ENCODE results near the gene PNPO.

GRCh38 chr17:47966079-47966519, 24.7 kb downstream of the PNPO start:
- TF ChIP-seq CTCF (IDR thresholded peaks at IDR 0.05) (no peak), POLR2A (IDR thresholded peaks at IDR 0.05) (no peak), POLR2AphosphoS5 (IDR thresholded peaks at IDR 0.05) (peak in 2 of 3 donors; percentile 19 to 38)
